Colon (tissue), 2 donors: ENCODE results near the gene LMO7.
A peak's percentile ranks its signal among the peaks of the same experiment; 100 is the strongest.
"Not testable (repeated sequence)": the region's sequence is repeated elsewhere in the genome, so short reads cannot be mapped to it uniquely, and the experiment has no call there.

Experiments used
- FAIRE-seq: peaks from 2 replicates; lab custom pipeline; 2012; peaks lifted over from hg19 to GRCh38; lab: Jason Lieb, UNC
- donor health status: control.
- donor health status: control.

The LMO7 gene

GRCh38 chr13:75699062-75699461 is 62.9 kb downstream of the LMO7 start:
- no peak for FAIRE-seq

GRCh38 chr13:75699717-75700116 is 63.6 kb downstream of the LMO7 start:
- FAIRE-seq, result not testable (repeated sequence)

- no peak for FAIRE-seq
Measured at GRCh38 chr13:75700552-75700951, 64.4 kb downstream of the LMO7 start.

DNA sequence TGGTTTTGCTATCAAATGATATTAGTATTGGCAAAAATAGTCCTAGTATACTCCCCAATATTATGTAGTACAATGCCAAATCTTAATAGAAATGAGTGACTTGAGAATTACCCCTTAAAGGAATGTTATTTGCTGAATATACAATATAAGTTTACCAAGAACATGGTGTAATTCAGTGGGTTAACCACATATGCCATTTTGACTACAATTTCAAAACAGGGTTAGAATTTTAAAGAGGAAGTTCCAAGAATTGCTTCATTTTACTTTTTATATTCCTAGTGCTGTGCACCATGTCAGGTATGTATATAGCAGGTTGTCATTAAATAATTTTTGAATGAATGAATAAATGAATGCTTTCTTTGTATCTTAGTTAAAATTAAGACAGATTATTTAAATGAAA is 66.3 kb downstream of the LMO7 start:
- FAIRE-seq, result no peak

DNA sequence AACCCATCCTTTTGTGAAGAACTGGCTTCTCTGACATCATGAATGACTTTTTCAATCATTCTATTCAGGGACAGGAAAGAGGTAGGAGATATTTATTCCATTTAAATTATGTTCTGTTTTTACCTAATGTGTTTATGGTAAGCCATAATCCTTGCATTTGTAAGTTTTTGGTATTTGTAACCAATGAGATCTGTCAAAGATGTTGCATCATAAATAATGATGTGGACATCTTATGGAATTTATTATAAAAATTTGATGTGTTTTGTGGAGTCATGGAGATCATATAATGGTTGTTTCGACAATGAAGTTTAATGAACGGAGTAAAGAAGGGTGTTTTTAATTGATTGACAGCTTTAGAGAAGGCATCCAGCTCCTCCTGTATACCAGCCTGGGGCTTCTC is 67.6 kb downstream of the LMO7 start:
- FAIRE-seq, result no peak

DNA sequence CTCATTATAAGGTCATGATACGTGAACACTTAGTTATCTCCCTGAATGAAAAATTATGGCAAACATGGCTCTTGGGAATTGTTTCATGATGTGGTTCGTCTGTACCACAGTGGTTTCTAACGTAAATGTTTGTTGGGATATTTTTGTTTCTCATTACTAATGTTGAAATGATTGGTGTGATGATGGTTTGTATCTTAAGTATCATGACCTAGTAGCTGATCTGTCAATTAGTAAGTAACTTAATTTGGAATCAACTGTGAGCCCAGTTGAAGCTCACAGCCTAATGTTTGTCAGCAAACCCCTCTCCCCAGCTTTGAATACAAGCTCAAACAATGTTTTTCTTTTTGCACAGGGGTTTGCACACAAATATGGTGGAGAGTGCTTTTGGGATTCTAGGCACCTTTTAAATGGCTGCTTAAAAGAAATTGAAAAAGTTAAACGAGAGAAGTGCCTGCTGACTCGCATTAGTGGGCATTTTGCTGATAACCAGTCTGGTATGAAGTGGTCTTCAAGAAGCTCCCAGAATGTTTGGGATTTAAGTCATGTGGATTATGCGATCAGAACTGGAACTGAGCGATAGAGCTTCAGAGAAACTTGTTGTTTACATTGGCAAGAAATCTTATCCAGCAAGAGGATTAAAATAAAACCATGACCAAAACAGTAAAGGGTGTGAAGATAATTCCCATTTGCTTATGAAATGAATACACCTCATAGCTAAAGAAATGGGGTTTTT is 68.2 kb downstream of the LMO7 start:
- peak; percentile 38 for FAIRE-seq

DNA sequence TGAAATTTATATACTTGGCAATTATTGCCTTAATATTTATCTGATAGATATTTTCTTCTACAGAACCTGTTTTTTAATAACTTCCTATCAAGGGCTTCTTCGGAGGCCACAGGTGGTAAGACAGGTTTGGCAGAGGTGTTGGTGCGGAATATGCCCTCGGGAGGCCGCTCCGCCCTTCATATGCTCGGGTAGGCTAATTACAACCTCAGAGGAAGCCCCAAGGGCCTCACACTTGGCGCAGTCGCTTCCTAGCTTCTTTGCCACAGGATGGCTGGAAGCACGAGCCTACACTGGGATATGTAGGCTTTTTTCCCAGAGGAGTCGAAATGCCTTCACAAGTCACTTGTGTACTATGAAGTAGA is 68.8 kb downstream of the LMO7 start:
- no peak for FAIRE-seq

- peak; percentile 86 for FAIRE-seq
Measured at GRCh38 chr13:75705395-75705794, 69.3 kb downstream of the LMO7 start.

GRCh38 chr13:75705908-75706307 is 69.8 kb downstream of the LMO7 start:
- no peak for FAIRE-seq

GRCh38 chr13:75713852-75714251 is 77.7 kb downstream of the LMO7 start:
- FAIRE-seq, result no peak

DNA sequence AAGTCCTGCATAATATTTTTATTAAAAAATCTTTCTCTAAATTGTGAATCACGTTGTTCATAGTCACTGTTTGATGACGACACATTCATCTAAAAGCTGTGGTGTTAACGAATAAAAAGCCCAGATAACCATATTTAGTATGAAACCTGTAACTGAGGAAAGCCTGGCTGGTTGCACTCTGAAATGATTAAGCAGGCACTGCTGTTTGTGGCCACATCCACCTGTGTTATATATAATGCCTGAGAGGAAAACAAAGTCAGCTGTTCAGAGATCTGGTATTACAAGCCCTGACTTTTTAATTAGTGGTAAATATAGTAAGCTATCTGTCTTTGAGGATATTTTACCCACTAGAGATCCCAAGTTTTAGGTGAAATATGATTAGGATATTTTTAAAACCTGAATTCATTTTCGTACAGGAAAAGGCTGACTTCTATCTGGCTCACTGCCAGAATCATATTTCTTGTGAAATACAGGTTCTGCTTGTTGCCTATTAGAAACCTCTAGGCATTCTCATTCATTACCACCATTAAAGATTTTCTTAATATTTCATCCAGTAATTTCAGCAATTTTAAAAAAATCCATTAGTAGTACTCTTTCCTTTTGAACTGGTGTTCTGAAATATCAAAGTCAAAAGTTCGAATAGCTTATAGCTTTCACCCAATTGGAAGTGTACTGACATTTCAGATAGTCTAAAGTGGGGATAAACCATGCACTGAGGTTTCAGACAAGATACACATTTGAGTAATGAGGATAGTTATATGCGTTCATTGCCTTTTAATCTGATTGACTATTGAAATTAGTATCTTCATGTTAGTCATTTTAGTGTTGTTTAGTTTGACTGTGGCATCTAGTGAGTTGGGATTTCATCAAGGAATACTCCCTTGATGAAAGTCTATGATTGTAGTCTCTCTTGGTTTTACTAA is 79.7 kb downstream of the LMO7 start:
- FAIRE-seq, result no peak

GRCh38 chr13:75717525-75717924 is 81.4 kb downstream of the LMO7 start:
- FAIRE-seq, result no peak

- FAIRE-seq, result no peak
Measured at GRCh38 chr13:75721307-75721706, 85.2 kb downstream of the LMO7 start.

DNA sequence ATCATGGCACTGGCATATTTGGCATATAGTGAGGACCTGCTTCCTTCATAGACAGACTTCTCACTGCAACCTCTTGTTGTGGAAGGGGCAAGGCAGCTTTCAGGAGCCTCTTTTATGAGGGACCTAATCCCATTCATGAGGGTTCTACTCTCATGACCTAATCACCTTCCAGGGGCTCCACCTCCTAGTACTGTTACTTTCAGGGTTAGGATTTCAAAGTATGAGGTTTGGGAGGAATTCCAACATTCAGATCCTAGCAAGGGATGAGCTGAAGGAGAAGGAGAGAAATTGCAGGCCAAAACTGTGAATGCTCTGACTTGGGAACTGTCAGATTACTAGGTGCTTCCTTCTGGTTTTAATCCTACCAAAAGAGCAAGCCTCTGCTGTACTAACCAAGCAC is 87.8 kb downstream of the LMO7 start:
- no peak for FAIRE-seq

GRCh38 chr13:75724752-75725517 is 88.8 kb downstream of the LMO7 start:
- FAIRE-seq, result peak; percentile 87

DNA sequence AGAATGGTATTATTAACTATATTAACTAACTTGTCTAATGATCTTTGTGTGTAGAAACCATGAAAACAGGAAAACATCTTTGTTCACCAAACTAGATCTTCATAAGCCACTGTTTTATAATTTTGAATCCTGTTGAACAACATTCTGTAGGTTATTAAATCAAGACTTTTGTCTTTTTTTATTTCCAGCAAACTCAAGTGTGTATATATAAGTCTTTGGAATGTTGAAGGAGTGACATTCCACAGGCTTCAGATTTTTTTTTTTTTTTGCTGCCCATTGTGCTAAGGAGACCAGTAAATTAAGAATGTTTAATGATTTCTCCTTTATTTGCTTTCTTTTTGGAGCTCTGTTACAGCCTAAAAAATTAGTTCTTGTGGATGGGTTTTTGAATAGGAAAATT is 89.6 kb downstream of the LMO7 start:
- no peak for FAIRE-seq

DNA sequence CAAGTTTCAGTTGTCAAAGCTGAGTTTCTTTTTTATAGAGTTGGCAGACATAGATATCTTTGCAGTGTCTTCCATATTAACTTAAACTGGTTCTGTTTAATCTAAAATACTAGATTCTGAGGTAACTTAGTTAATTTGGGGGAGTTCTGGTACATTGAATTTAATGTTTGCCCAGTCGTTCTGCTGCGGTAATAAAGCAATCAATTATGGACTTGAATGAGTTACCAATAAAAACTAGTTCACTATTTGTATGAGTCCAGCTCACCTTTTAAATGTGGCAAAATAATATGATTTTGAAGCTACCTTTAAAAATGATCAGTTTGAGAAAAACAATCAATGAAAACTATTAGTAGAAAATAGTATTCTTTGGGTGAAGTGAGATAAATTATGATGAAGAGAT is 90.2 kb downstream of the LMO7 start:
- no peak for FAIRE-seq

GRCh38 chr13:75733113-75733512 is 97.0 kb downstream of the LMO7 start:
- not testable (repeated sequence) for FAIRE-seq

- no peak for FAIRE-seq
Measured at GRCh38 chr13:75736173-75736572, 100.0 kb downstream of the LMO7 start.

GRCh38 chr13:75738841-75739240 is 102.7 kb downstream of the LMO7 start:
- no peak for FAIRE-seq

DNA sequence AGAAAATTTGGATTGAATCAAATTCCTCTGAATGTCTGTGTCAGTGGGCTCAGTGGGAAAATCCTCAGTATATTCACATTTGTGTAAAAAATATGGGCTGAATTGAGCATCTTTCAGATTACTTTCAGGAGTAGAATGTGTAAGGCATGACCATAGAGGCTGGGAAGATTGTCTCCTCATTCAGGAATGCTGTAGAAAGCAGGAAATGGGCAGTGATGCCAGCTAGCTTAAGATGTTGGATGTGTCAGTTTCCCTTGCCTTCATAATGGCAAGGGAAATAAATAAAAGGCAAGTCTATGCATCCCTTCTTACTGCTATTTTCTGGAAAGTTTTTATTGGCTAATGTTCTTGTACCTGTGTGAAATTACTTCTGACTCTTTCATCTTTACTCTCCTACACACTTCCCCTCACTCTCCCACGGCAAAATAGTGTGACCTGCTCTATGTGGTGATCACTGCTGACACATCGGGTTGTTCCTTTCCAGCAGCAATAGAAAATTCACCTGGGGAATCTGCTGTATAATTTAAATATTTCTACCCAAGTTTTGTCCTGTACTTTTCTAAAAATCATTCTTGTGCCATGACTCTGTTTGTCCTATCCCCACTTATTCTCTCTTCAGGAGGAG is 103.2 kb downstream of the LMO7 start:
- FAIRE-seq, result no peak

DNA sequence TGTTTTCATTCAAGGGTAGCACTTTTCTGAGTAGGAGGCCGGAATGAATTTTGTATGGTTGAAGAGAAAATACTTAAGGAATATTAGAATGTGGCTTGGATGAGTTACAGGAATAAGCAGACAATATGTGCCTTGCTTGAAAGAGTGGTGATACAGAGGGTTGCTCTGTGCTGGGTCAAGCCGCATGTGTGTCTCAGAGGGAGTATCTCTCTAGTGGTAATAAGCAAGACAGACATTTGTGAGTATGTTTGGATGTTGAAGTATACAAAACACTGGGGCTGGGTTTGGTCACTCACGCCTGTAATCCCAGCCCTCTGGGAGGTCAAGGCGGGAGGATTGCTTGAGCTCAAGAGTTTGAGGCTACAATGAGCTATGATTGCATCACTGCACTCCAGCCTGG is 103.9 kb downstream of the LMO7 start:
- no peak for FAIRE-seq
